GM21447 (cell line): Measurements from ENCODE around the gene HOXA6.

Experiments used
- ATAC-seq: cut with Tn5 transposase; IDR thresholded peaks from one replicate; pipeline ENCODE4 v1.9.1; 2021; ENCODE audit not compliant: unreplicated experiment

Gene HOXA6

GRCh38 chr7:27185013-27185853 lies 37.7 kb upstream of the HOXA6 start, which contains the start of gene HOXA11:
Gene HOXA11, minus strand, starts transcription at chr7:27185232. Its CDS starts 88 bp downstream, at chr7:27185144.
- ATAC-seq, result no peak

DNA sequence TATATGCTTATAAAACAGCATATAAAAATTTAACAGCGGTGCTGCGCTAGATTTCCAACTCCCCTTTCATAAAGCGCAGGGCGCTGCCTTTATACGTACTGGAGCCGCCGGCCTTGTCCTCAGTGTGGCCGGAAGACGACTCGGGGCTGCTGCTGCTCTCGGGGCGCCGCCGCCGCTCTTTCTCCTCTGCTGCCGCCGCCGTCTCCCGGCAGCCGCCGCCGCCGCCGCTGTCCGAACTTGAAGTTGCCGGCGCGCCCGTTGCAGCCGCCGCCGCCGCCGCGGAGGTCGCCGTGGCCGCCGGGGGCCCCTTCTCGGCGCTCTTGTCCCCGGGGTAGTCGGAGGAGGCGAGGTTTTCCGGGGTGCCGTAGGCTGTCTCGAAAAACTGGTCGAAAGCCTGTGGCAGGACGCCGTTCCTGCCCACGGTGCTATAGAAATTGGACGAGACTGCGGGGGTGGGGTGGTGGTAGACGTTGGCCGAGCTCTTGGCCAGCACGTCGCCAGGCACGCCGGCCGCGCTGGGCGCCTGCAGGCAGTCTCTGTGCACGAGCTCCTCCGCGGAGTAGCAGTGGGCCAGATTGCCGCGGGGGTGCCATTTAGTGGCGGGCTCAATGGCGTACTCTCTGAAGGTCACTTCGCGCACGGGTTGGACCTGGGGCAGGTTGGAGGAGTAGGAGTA lies 36.9 kb upstream of the HOXA6 start:
- ATAC-seq, result no peak

DNA sequence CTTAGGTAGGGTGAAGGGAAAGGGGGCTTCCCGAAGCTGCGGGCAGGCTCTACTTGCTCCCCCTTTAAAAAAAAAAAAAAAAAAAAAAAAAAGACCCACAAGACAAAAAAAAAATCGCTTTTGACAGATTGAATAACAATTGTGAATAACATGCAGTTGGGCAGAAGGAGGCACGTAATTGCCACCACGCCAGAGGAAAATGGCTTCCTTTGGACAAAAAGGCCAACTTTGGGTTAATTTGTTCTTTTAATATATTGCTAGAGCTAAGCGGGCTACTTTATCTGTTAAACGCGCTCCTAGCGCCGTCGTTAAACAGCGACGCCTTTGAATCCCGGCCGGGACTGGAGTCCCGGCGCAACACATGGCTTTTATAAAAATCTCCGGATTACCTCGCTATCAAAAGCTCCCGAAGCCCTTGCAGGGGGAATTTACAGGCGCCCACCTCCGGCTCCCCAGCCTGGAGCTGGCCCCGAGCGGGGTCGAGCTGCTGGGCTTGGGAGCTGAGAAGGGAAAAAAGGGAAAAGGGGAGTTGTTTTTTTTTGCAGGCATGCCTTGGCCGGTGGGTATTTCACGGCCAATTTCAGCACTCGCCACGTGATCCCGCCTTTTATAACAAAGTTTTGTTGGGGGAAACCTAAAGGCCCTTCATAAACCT lies 36.2 kb upstream of the HOXA6 start:
- ATAC-seq, result no peak

DNA sequence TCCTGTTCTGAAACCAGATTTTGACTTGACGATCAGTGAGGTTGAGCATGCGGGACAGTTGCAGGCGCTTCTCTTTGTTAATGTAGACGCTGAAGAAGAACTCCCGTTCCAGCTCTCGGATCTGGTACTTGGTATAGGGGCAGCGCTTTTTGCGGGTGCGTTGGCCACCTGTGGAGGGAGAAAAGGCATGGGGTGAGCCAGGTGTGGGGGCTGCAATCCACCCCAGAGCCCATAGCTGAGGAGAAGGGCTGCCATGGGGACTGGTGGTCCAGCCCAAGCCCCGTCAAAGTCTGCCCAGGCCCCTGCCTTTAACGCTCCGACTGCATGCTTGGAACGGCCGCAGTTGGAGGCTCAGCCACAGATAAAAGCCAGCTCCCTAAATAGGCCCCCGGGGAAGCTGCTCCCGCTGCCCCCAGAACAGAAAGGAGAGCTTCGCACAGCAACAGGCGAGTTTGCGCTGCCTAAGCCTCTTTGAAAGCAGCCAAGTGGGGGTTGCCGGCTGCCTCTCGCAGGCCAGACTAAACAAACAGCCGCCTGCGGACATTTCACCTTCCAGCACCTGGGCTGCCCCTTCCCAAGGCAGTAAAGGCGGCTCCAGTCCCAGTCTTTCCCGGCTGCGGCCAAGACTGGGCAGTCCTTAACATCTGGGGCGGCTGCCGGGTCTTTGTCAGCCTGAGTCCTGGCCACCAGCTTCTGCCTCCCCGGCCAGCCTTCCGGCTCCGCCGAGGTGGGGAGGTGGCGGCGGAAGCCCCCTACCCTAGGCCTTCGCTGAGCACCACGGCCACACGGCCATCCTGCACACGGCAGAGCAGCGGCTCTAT lies 35.5 kb upstream of the HOXA6 start:
- ATAC-seq, result no peak

- no peak for ATAC-seq
Measured at GRCh38 chr7:27182285-27182841, 34.8 kb upstream of the HOXA6 start.

DNA sequence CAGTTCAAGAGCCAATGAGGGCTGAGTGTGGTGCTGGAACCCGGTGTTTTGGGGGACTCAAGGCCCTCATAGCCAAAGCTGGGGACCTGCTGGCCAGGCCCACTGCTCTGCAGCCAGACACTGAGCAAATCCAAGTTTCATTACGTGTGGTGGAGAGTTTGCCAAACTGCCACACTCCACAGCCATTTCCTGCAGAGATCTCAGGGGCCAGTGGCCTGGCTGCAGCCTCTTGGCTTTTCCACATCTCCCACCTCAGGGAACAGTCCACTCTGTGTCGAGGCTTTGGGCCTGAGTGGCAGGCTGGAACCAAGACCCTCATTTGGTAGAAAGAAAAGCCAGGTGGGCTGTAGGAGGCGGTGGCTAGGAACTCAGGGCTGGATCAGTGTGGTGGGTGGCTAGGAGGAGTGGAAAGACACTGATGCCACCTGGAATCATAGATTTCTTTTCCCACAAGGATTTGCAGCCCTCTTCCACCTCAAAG lies 34.3 kb upstream of the HOXA6 start:
- no peak for ATAC-seq

DNA sequence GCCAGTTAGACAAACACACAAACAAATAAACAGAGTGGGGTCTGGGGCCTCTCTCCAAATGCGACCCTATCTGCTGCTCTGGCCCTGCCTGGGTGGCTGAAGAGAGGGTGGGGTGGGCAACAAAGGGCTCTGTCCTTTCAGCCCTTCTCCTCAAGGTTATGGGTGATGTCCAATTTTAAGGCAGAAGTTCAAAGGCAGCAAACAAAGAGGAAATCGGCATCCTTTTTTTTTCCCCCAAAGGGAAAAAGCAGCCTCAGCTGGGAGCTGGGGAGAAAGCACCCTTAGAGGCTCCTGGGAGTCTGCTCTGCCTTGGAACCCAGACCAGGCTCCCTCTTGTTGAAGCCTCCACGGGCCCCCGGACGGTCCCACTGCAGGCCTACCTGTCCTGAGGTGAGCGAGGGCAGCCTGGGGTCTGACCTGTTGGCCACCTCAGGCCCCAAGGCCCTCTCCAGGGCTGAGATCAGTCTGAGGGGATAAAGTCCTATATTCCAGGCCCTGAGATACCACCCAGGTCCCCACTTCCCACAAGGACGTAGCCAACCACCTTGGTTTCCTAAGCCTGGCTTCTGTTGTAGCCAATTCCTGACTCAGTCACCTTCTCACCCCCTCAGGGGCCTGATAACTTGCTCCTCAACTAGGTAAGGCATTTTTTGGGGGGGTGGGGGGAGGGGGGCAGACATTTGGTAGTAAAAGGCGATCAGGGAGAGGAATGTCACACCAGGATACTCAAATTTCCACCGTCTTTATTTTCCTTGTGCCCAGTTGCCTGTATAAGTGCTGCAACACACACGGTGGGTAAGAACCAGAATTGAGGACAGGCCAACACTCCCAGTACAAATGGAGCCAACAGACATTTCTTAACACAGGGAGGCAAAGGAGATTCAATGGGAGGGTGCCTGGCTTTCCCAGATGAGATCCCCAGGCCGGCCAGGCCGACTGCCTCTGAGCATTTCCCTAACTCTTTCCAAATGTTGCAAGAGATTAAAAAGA lies 33.2 kb upstream of the HOXA6 start:
- no peak for ATAC-seq

DNA sequence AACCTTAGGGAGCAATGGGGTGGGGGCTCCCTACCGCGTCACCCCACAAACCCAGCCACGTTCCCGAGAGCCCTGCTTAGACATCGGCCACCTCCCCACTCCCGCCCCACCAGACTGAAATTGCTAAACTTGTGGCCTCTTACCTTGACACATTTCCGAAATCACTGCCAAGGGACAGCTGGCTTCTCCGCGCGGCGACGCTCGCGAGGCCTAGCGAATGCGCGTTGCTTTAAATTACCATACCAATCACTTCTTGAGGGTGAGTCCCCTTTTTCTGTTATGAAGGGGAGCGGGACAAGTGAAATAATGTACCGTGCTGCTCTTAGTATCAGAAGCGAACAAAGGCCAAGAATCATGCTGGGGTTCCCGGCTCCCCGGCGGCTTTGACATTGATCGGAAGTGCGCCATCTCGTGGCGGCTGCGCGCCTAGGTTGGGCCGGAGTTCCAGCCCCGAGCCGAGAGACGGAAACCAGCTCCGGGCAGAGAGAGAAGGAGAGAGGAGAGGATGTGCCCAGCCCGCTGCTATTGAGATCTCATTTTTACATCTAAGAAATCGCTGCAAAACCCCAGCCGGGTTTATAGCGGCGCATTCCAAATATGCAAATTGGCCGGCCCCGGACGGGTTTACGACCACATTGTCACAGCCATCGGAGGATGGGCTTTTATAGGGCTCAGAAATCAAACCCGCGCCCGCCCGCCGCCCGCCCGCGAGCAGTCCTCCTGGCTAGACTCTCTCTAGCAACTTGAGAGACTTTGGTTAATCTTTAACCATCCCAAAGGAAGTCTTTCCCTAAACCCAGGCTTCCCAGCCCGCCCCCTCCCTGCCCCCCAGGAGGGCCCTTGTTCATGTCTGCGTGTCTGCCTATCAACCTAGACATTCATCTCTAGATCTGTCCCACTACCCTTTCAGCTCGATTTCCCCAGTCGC lies 32.2 kb upstream of the HOXA6 start:
- no peak for ATAC-seq

GRCh38 chr7:27179030-27179429 lies 31.5 kb upstream of the HOXA6 start:
- ATAC-seq, result no peak

GRCh38 chr7:27178366-27178765 lies 30.8 kb upstream of the HOXA6 start:
- no peak for ATAC-seq

GRCh38 chr7:27177795-27178320 lies 30.3 kb upstream of the HOXA6 start:
- no peak for ATAC-seq

- no peak for ATAC-seq
Measured at GRCh38 chr7:27176962-27177794, 29.6 kb upstream of the HOXA6 start.

DNA sequence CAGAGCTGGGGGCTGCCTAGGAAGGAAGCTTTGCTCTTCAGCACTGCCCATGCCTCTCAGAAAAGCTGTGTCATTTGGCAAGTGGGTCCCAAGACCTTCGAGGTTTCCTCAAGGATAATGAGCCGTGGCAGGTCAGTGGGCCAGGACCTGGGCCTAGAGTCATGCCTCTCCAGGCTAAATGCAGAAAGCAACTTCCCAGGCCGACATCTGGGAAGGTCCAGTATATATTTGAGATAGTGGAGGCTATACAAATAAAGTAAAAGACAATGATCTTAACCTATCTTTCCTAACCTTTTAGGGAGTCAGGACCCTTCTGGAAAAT lies 28.9 kb upstream of the HOXA6 start:
- no peak for ATAC-seq

GRCh38 chr7:27175626-27176523 lies 28.3 kb upstream of the HOXA6 start:
- no peak for ATAC-seq

GRCh38 chr7:27174874-27175625 lies 27.5 kb upstream of the HOXA6 start:
- ATAC-seq, result no peak
